Thyroid gland (tissue), 4 donors: Measurements from ENCODE around the gene NIP7. TPM values are rescaled to one million over a fixed set of nuclear protein-coding genes. Genes with fewer than 3 reads are reported as not detected.
"Not testable (repeated sequence)": the region's sequence is repeated elsewhere in the genome, so short reads cannot be mapped to it uniquely, and the experiment has no call there.

ENCODE experiments used
- DNase-seq, 2 donors: peaks; one replicate each; pipeline ENCODE4 v3.0.0-alpha.2; 2019
- H3K27ac ChIP-seq, 3 donors: fragments of 200-600 bp; sonication (generic); 1 replicate in 2 of 3; 2 replicates in 1 of 3; pipeline ENCODE4 v1.5.1; 2016 to 2019; ENCODE audit warnings: mild to moderate bottlenecking in 1 of 3, moderate library complexity in 1 of 3
- H3K27me3 ChIP-seq: fragments of 200-600 bp; sonication (generic); one replicate; pipeline ENCODE4 v1.5.1; 2019
- H3K36me3 ChIP-seq, 2 donors: fragments of 200-600 bp; sonication (generic); one replicate each; pipeline ENCODE4 v1.5.1; 2016 to 2019
- H3K4me1 ChIP-seq, 2 donors: fragments of 200-600 bp; sonication (generic); one replicate each; pipeline ENCODE4 v1.5.1; 2017 to 2019
- H3K4me3 ChIP-seq, 3 donors: fragments of 200-600 bp; sonication (generic); replicated peaks in 1 of 3; 1 replicate in 2 of 3; 2 replicates in 1 of 3; pipeline ENCODE4 v1.5.1; 2016; ENCODE audit warnings: mild to moderate bottlenecking in 1 of 3
- H3K9me3 ChIP-seq: fragments of 200-600 bp; sonication (generic); one replicate; pipeline ENCODE4 v1.5.1; 2017
- CTCF ChIP-seq, 6 experiments: fragments of 200-600 bp in 3 of 6; fragments of 450-650 bp in 3 of 6; sonication (generic) in 3 of 6; IDR thresholded peaks; one replicate each; pipeline ENCODE4 v1.5.1; 2016 to 2019; ENCODE audit warnings: antibody characterized with exemption in 6 of 6, mild to moderate bottlenecking in 2 of 6, inconsistent platforms in 1 of 6, moderate library complexity in 1 of 6
- POLR2A ChIP-seq, 2 donors: fragments of 450-650 bp; IDR thresholded peaks; one replicate each; pipeline ENCODE4 v1.6.1; 2017; ENCODE audit warnings: antibody characterized with exemption in 2 of 2, mild to moderate bottlenecking in 2 of 2, moderate library complexity in 1 of 2
- WGBS, 2 donors: methylation state at CpG; one replicate each; pipeline ENCODE4 v1.1.5; 2017; 5-methylcytosine and 5-hydroxymethylcytosine counted together
- intact Hi-C: fragments of 100-400 bp; cut with DNase I; formaldehyde crosslinking; loops from one replicate; pipeline ENCODE4 v1.15.1; 2023
- total RNA-seq, 4 donors: library from RNA; depleted of rRNA; stranded (reverse); fragments of >200 nt; gene quantifications; one replicate each; pipeline ENCODE4 v1.2.3, GENCODE V29; 2016

The NIP7 gene
- 10 to 100 TPM in 3 of 4 donors, 1 to 10 TPM in 1; 9.8 to 17.5 (median 14.7) TPM for total RNA-seq

- Histone ChIP-seq H3K27me3 (no peaks in the 10 kb centered on the region), H3K36me3 (peaks cover 25 to 33% of the 10 kb centered on the region in 2 donors), H3K27ac (peak within 1 kb of the TSS; percentile 70 to 94 (median 85)), H3K4me3 (peak within 1 kb of the TSS; percentile 76 to 82 (median 82)), H3K9me3 (no peaks in the 10 kb centered on the region), H3K4me1 (peaks cover 19 to 24% of the 10 kb centered on the region in 2 donors)
- peak; percentile 96 to 97 for DNase-seq
- WGBS, 2 donors, result 0 to 2% methylated on average over 33 to 42 of the region's 77 CpGs
- intact Hi-C loops, result loop anchor here (10.0 kb wide), 1 partner anchor 45 kb away; the partner anchor contains the start of gene TERF2
- TF ChIP-seq POLR2A (IDR thresholded peaks at IDR 0.05) (peak; percentile 15 to 76), CTCF (IDR thresholded peaks at IDR 0.05) (peak; percentile 80 to 95 (median 88))
These were observed at the start of gene NIP7, which contains the start of gene COG8 for GRCh38 chr16:69339289-69340094. TSS of gene NIP7 (plus strand) at chr16:69339772. CDS start at chr16:69339830, 58 bp downstream. TSS of gene COG8 (minus strand) at chr16:69339564. CDS start at chr16:69339552, 12 bp downstream.

GRCh38 chr16:69291657-69292056 lies 47.9 kb upstream of the NIP7 start:
- WGBS, 2 donors, result 73 to 76% methylated on average over 9 of the region's 9 CpGs
- H3K36me3 ChIP-seq, H3K4me3 ChIP-seq, H3K9me3 ChIP-seq, intact Hi-C loops, H3K27me3 ChIP-seq: not testable (repeated sequence)
- peak overlapping the region; percentile 8 to 50 (median 14) for H3K27ac ChIP-seq
- peaks cover 31 to 41% of the 10 kb centered on the region in 2 donors for H3K4me1 ChIP-seq
- peak; percentile 42 to 43 for DNase-seq

GRCh38 chr16:69293401-69293800 lies 46.2 kb upstream of the NIP7 start:
- intact Hi-C loops, result no loop called here
- Histone ChIP-seq H3K4me3 (no peak overlapping the region), H3K27me3 (no peaks in the 10 kb centered on the region), H3K27ac (peak overlapping the region in 2 of 3 donors; percentile 39 to 44), H3K9me3 (no peaks in the 10 kb centered on the region), H3K4me1 (peaks cover 36 to 41% of the 10 kb centered on the region in 2 donors), H3K36me3 (no peaks in the 10 kb centered on the region)
- no peak for TF ChIP-seq POLR2A (IDR thresholded peaks at IDR 0.05)
- TF ChIP-seq CTCF (IDR thresholded peaks at IDR 0.05), result no peak
- no peak for DNase-seq
- WGBS, 2 donors, result 58 to 69% methylated on average over 3 of the region's 3 CpGs

- DNase-seq, result no peak
- Histone ChIP-seq H3K4me1 (peaks cover 40 to 46% of the 10 kb centered on the region in 2 donors), H3K27me3 (no peaks in the 10 kb centered on the region), H3K36me3 (no peaks in the 10 kb centered on the region), H3K27ac (peak overlapping the region in 1 of 3 donors; percentile 44), H3K9me3 (no peaks in the 10 kb centered on the region), H3K4me3 (no peak overlapping the region)
- TF ChIP-seq CTCF (IDR thresholded peaks at IDR 0.05) (no peak), POLR2A (IDR thresholded peaks at IDR 0.05) (no peak)
- intact Hi-C loops, result no loop called here
- 87 to 95% methylated on average over 1 of the region's 1 CpG for WGBS, 2 donors
These were observed 45.5 kb upstream of the NIP7 start for GRCh38 chr16:69294051-69294450.

GRCh38 chr16:69296771-69297170 lies 42.8 kb upstream of the NIP7 start:
- H3K9me3 ChIP-seq, H3K27ac ChIP-seq, H3K36me3 ChIP-seq, H3K4me3 ChIP-seq, intact Hi-C loops, DNase-seq, H3K27me3 ChIP-seq: not testable (repeated sequence)
- peaks cover 59 to 63% of the 10 kb centered on the region in 2 donors for H3K4me1 ChIP-seq
- 96 to 97% methylated on average over 7 of the region's 7 CpGs for WGBS, 2 donors

- Histone ChIP-seq H3K27ac (peak overlapping the region; percentile 67 to 92 (median 88)), H3K4me3 (no peak overlapping the region), H3K36me3 (no peaks in the 10 kb centered on the region), H3K27me3 (no peaks in the 10 kb centered on the region), H3K4me1 (peaks cover 60 to 65% of the 10 kb centered on the region in 2 donors), H3K9me3 (no peaks in the 10 kb centered on the region)
- WGBS, 2 donors, result 98 to 100% methylated on average over 4 of the region's 4 CpGs
- no peak for DNase-seq
- intact Hi-C loops, result no loop called here
- TF ChIP-seq CTCF (IDR thresholded peaks at IDR 0.05), result no peak
- no peak for TF ChIP-seq POLR2A (IDR thresholded peaks at IDR 0.05)
These were observed 41.3 kb upstream of the NIP7 start for GRCh38 chr16:69298261-69298660.
